Central memory CD8-positive, alpha-beta T cell (primary cell): ENCODE measurements around the gene ADAMTS15.
A peak's percentile ranks its signal among the peaks of the same experiment; 100 is the strongest.

ENCODE experiments used
- ATAC-seq: fragments of 150-1000 bp; cut with Tn5 transposase; replicated peaks from 2 replicates; pipeline ENCODE4 v1.10.0; 2022; ENCODE audit warnings: mild to moderate bottlenecking, moderate FRiP score, moderate number of reproducible peaks; ENCODE audit not compliant: poor library complexity, severe bottlenecking; ENCODE audit errors: extremely low read depth
- DNase-seq, 2 donors: peaks; one replicate each; pipeline ENCODE4 v3.0.0; 2021; ENCODE audit warnings: low spot score in 2 of 2
- H3K27ac Mint-ChIP-seq: one replicate; pipeline ENCODE4 v1.8.0; 2022; ENCODE audit warnings: low read depth, mild to moderate bottlenecking, moderate library complexity, mixed read lengths
- H3K27me3 Mint-ChIP-seq: one replicate; pipeline ENCODE4 v1.8.0; 2022; ENCODE audit warnings: mixed read lengths
- H3K36me3 Mint-ChIP-seq: one replicate; pipeline ENCODE4 v1.8.0; 2022; ENCODE audit warnings: mild to moderate bottlenecking, moderate library complexity, mixed read lengths; ENCODE audit not compliant: insufficient read depth
- H3K4me1 Mint-ChIP-seq: one replicate; pipeline ENCODE4 v1.8.0; 2022; ENCODE audit warnings: mixed read lengths
- H3K4me3 Mint-ChIP-seq: one replicate; pipeline ENCODE4 v1.8.0; 2022; ENCODE audit warnings: mild to moderate bottlenecking, moderate library complexity, mixed read lengths
- H3K9me3 Mint-ChIP-seq: one replicate; pipeline ENCODE4 v1.8.0; 2022; ENCODE audit warnings: mixed read lengths

The ADAMTS15 gene

GRCh38 chr11:130448416-130449309, at the start of gene ADAMTS15:
TSS of gene ADAMTS15 (plus strand) at chr11:130448645. CDS start at chr11:130448974, 329 bp downstream.
- peak; percentile 58 for ATAC-seq
- H3K4me3 Mint-ChIP-seq = peak within 1 kb of the TSS; percentile 62

GRCh38 chr11:130399196-130399595, 49.2 kb upstream of the ADAMTS15 start:
- peaks cover 64% of the 10 kb centered on the region for H3K27me3 Mint-ChIP-seq
- H3K27ac Mint-ChIP-seq = no peak overlapping the region
- H3K36me3 Mint-ChIP-seq = peaks cover 4% of the 10 kb centered on the region
- DNase-seq = no peak
- H3K9me3 Mint-ChIP-seq = no peaks in the 10 kb centered on the region
- peaks cover 19% of the 10 kb centered on the region for H3K4me1 Mint-ChIP-seq
- H3K4me3 Mint-ChIP-seq = no peak overlapping the region
- no peak for ATAC-seq

More at GRCh38 chr11:130448416-130449309, at the start of gene ADAMTS15:
- H3K9me3 Mint-ChIP-seq = no peaks in the 10 kb centered on the region
- no peak within 1 kb of the TSS for H3K27ac Mint-ChIP-seq
- DNase-seq = no peak
- no peaks in the 10 kb centered on the region for H3K36me3 Mint-ChIP-seq
- peaks cover 61% of the 10 kb centered on the region for H3K27me3 Mint-ChIP-seq
- peaks cover 5% of the 10 kb centered on the region for H3K4me1 Mint-ChIP-seq

GRCh38 chr11:130400781-130401483, 47.5 kb upstream of the ADAMTS15 start:
- H3K27me3 Mint-ChIP-seq = peaks cover 57% of the 10 kb centered on the region
- H3K9me3 Mint-ChIP-seq = no peaks in the 10 kb centered on the region
- H3K4me1 Mint-ChIP-seq = peaks cover 19% of the 10 kb centered on the region
- H3K36me3 Mint-ChIP-seq = peaks cover 1% of the 10 kb centered on the region
- DNase-seq = no peak
- no peak for ATAC-seq
- no peak overlapping the region for H3K4me3 Mint-ChIP-seq
- H3K27ac Mint-ChIP-seq = no peak overlapping the region

- DNase-seq (no peak), ATAC-seq (no peak)
- Mint-ChIP-seq H3K4me3 (no peak overlapping the region), H3K4me1 (peaks cover 14% of the 10 kb centered on the region), H3K9me3 (no peaks in the 10 kb centered on the region), H3K27ac (no peak overlapping the region), H3K36me3 (peaks cover 1% of the 10 kb centered on the region), H3K27me3 (peaks cover 40% of the 10 kb centered on the region)
Measured at GRCh38 chr11:130402570-130402969, 45.9 kb upstream of the ADAMTS15 start.

GRCh38 chr11:130403271-130403804, 45.1 kb upstream of the ADAMTS15 start:
- Mint-ChIP-seq H3K27me3 (peaks cover 33% of the 10 kb centered on the region), H3K36me3 (peaks cover 1% of the 10 kb centered on the region), H3K27ac (no peak overlapping the region), H3K4me1 (peaks cover 14% of the 10 kb centered on the region), H3K4me3 (no peak overlapping the region), H3K9me3 (no peaks in the 10 kb centered on the region)
- ATAC-seq (no peak), DNase-seq (no peak)

GRCh38 chr11:130403967-130404366, 44.5 kb upstream of the ADAMTS15 start:
- no peak overlapping the region for H3K4me3 Mint-ChIP-seq
- peaks cover 14% of the 10 kb centered on the region for H3K4me1 Mint-ChIP-seq
- no peaks in the 10 kb centered on the region for H3K9me3 Mint-ChIP-seq
- H3K36me3 Mint-ChIP-seq = peaks cover 1% of the 10 kb centered on the region
- H3K27me3 Mint-ChIP-seq = peaks cover 26% of the 10 kb centered on the region
- H3K27ac Mint-ChIP-seq = no peak overlapping the region
- DNase-seq = no peak
- no peak for ATAC-seq

- H3K4me1 Mint-ChIP-seq = peaks cover 14% of the 10 kb centered on the region
- DNase-seq = no peak
- ATAC-seq = no peak
- no peak overlapping the region for H3K27ac Mint-ChIP-seq
- no peak overlapping the region for H3K4me3 Mint-ChIP-seq
- no peaks in the 10 kb centered on the region for H3K9me3 Mint-ChIP-seq
- H3K27me3 Mint-ChIP-seq = peaks cover 21% of the 10 kb centered on the region
- peaks cover 1% of the 10 kb centered on the region for H3K36me3 Mint-ChIP-seq
Measured at GRCh38 chr11:130404727-130405126, 43.7 kb upstream of the ADAMTS15 start.

- H3K36me3 Mint-ChIP-seq = peaks cover 1% of the 10 kb centered on the region
- peaks cover 21% of the 10 kb centered on the region for H3K27me3 Mint-ChIP-seq
- peaks cover 8% of the 10 kb centered on the region for H3K4me1 Mint-ChIP-seq
- no peak overlapping the region for H3K4me3 Mint-ChIP-seq
- DNase-seq (no peak), ATAC-seq (no peak)
- H3K27ac Mint-ChIP-seq = no peak overlapping the region
- H3K9me3 Mint-ChIP-seq = no peaks in the 10 kb centered on the region
Measured at GRCh38 chr11:130405428-130405827, 43.0 kb upstream of the ADAMTS15 start.

- Mint-ChIP-seq H3K27ac (no peak overlapping the region), H3K4me1 (no peaks in the 10 kb centered on the region), H3K27me3 (peaks cover 24% of the 10 kb centered on the region), H3K9me3 (no peaks in the 10 kb centered on the region), H3K36me3 (no peaks in the 10 kb centered on the region), H3K4me3 (no peak overlapping the region)
- ATAC-seq = no peak
- no peak for DNase-seq
Measured at GRCh38 chr11:130407978-130408377, 40.5 kb upstream of the ADAMTS15 start.

GRCh38 chr11:130408401-130408890, 40.0 kb upstream of the ADAMTS15 start:
- H3K27ac Mint-ChIP-seq = no peak overlapping the region
- H3K4me1 Mint-ChIP-seq = no peaks in the 10 kb centered on the region
- no peak overlapping the region for H3K4me3 Mint-ChIP-seq
- DNase-seq (no peak), ATAC-seq (no peak)
- H3K9me3 Mint-ChIP-seq = no peaks in the 10 kb centered on the region
- no peaks in the 10 kb centered on the region for H3K36me3 Mint-ChIP-seq
- H3K27me3 Mint-ChIP-seq = peaks cover 24% of the 10 kb centered on the region

- H3K4me3 Mint-ChIP-seq = no peak overlapping the region
- H3K4me1 Mint-ChIP-seq = no peaks in the 10 kb centered on the region
Measured at GRCh38 chr11:130408901-130409300, 39.5 kb upstream of the ADAMTS15 start.

GRCh38 chr11:130409594-130410388, 38.7 kb upstream of the ADAMTS15 start:
- Mint-ChIP-seq H3K4me3 (no peak overlapping the region), H3K9me3 (no peaks in the 10 kb centered on the region), H3K36me3 (peaks cover 2% of the 10 kb centered on the region), H3K4me1 (no peaks in the 10 kb centered on the region), H3K27ac (no peak overlapping the region), H3K27me3 (peaks cover 34% of the 10 kb centered on the region)
- DNase-seq = no peak
- ATAC-seq = no peak

More at GRCh38 chr11:130408901-130409300, 39.5 kb upstream of the ADAMTS15 start:
- ATAC-seq = no peak
- H3K27ac Mint-ChIP-seq = no peak overlapping the region
- DNase-seq = no peak
- H3K27me3 Mint-ChIP-seq = peaks cover 25% of the 10 kb centered on the region
- no peaks in the 10 kb centered on the region for H3K36me3 Mint-ChIP-seq
- no peaks in the 10 kb centered on the region for H3K9me3 Mint-ChIP-seq
